ENCODE data around the gene CAPZA1.

DNA sequence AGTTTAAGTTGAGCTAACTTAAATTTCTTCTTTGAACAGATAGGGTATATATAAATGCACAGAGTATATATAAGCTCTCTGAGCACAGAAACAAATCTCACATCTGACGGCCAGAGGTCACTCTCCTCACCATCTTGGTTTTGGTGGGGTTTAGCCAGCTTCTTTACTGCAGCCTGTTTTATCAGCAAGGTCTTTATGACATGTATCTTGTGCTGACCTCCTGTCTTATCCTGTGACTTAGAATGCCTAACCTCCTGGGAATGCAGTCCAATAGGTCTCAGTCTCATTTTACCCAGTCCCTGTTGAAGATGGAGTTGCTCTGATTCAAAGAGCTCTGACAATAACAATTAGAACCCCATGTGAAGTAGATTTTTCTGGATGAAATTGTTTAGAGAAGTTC, 53.2 kb downstream of the CAPZA1 start:
- TF ChIP-seq, protein P1, sequence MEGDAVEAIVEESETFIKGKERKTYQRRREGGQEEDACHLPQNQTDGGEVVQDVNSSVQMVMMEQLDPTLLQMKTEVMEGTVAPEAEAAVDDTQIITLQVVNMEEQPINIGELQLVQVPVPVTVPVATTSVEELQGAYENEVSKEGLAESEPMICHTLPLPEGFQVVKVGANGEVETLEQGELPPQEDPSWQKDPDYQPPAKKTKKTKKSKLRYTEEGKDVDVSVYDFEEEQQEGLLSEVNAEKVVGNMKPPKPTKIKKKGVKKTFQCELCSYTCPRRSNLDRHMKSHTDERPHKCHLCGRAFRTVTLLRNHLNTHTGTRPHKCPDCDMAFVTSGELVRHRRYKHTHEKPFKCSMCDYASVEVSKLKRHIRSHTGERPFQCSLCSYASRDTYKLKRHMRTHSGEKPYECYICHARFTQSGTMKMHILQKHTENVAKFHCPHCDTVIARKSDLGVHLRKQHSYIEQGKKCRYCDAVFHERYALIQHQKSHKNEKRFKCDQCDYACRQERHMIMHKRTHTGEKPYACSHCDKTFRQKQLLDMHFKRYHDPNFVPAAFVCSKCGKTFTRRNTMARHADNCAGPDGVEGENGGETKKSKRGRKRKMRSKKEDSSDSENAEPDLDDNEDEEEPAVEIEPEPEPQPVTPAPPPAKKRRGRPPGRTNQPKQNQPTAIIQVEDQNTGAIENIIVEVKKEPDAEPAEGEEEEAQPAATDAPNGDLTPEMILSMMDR (IDR thresholded peaks at IDR 0.05; ENCODE audit: insufficient read depth, low read depth, low read length) = no peak
- no peak for TF ChIP-seq EZH2 (IDR thresholded peaks at IDR 0.05; ENCODE audit: insufficient read depth, low read length)
